Measurements from ENCODE around the gene HSPA5.

The HSPA5 gene

DNA sequence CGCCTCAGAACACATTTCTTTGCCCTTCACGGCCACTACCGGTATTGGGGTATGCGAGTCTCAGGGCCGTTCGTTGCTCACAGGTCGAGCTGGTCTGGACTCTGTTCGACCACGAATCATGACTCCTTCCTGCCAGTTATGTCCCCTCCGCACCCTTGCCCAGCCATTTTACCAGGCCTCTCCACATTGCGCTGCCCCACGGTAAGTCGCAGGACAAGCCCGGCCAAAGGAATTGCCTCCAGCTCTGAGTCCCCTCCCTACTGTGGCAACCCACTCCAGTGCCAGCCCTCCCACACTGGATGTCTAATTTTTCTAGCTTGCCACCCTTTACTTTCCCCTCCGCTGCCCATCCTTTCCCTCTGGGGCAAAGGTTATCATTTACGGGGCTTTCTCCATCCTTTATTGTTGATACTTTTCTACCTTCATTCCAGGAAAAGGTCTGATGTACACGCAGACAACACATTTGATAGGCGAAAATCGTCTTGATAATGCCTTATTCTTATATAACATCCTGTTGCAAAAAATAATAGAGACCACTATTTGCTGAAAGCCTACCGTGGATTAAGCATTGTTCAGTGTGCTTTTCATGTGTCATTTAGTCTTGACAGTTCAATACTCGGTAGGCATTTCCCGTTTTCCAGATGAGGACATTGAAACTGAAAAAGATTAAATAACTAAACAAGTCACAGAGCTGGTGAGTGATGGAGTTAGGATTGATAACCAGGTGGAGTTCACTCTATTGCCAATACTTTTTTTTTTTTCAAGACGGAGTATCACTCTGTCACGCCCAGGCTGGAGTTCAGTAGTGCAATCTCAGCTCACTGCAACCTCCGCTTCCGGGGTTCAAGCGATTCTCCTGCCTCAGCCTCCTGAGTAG lies 958 bp upstream of the HSPA5 start:
- ChIA-PET CTCF (interaction anchor here (0.6 to 2.9 kb wide), 5 partner anchors 13 to 244 kb away, joined by 3 to 14 read pairs (median 4); partner anchors contain the start of gene SCAI), POLR2A (interaction anchor here (0.5 to 3.8 kb wide), 58 partner anchors 7 to 1610 kb away, joined by 3 to 62 read pairs (median 5); partner anchors contain the start of genes ARPC5L, GAPVD1, MAPKAP1 and NR6A1)
- Histone ChIP-seq H3K4me3 (ENCODE audit: low read depth, low read length) (peak overlapping the region; percentile 60), H3K36me3 (ENCODE audit: control insufficient read depth in 2 of 2, insufficient read depth in 1 of 2, low read length in 2 of 2) (peaks cover 13 to 37% of the 10 kb centered on the region in 2 experiments; a peak in 2 of 3 replicates), H3K4me1 (ENCODE audit: control insufficient read depth, insufficient read depth, low read length) (no peaks in the 10 kb centered on the region), H3K9me3 (ENCODE audit: control insufficient read depth, insufficient read depth, low read depth, low read length) (no peaks in the 10 kb centered on the region), H3K27ac (ENCODE audit: extremely low read depth, low read depth, low read length) (peak overlapping the region; percentile 81)
- TF ChIP-seq ZNF830 (tag by site-specific recombination; IDR thresholded peaks at IDR 0.05; ENCODE audit: low read depth) (no peak), ZSCAN23 (tag by site-specific recombination; IDR thresholded peaks at IDR 0.05) (no peak), HOXC10 (CRISPR knock-in tag; IDR thresholded peaks at IDR 0.05) (no peak), ZNF140 (tag by site-specific recombination; IDR thresholded peaks at IDR 0.05) (no peak), GLIS1 (tag by site-specific recombination; IDR thresholded peaks at IDR 0.05) (0 out of 2 replicates have a peak, but pooled peaks have one; percentile 1), ZXDB (tag by site-specific recombination; IDR thresholded peaks at IDR 0.05) (0 out of 2 replicates have a peak, but pooled peaks have one; percentile 29), ZNF138 (tag by site-specific recombination; IDR thresholded peaks at IDR 0.05; ENCODE audit: borderline replicate concordance) (no peak), ZNF623 (tag by site-specific recombination; IDR thresholded peaks at IDR 0.05) (no peak), ZNF660 (tag by site-specific recombination; IDR thresholded peaks at IDR 0.05) (0 out of 2 replicates have a peak, but pooled peaks have one; percentile 12), TRIM28 (IDR thresholded peaks at IDR 0.05; ENCODE audit: borderline replicate concordance, low read length) (0 out of 2 replicates have a peak, but pooled peaks have one; percentile 52), KLF9 (tag by site-specific recombination; IDR thresholded peaks at IDR 0.05; ENCODE audit: low read depth) (0 out of 2 replicates have a peak, but pooled peaks have one; percentile 6), ZNF335 (tag by site-specific recombination; conservative IDR thresholded peaks at IDR 0.05) (peak; percentile 54), IKZF3 (tag by site-specific recombination; IDR thresholded peaks at IDR 0.05) (no peak), ZNF473 (tag by site-specific recombination; IDR thresholded peaks at IDR 0.05) (no peak), YY2 (tag by site-specific recombination; IDR thresholded peaks at IDR 0.05) (peak; percentile 68), ZBTB48 (tag by site-specific recombination; IDR thresholded peaks at IDR 0.05) (peak; percentile 36; the same call in 1 of the 2 replicates), ZNF501 (tag by site-specific recombination; IDR thresholded peaks at IDR 0.05) (peak; percentile 45; the same call in 1 of the 2 replicates), PRDM1 (tag by site-specific recombination; IDR thresholded peaks at IDR 0.05) (peak; percentile 85), ZNF76 (tag by site-specific recombination; IDR thresholded peaks at IDR 0.05; ENCODE audit: borderline replicate concordance, low read depth) (0 out of 2 replicates have a peak, but pooled peaks have one; percentile 53), ZNF184 (tag by site-specific recombination; IDR thresholded peaks at IDR 0.05) (no peak), ZNF600 (tag by site-specific recombination; IDR thresholded peaks at IDR 0.05) (peak; percentile 66; the same call in 1 of the 2 replicates), ZFHX2 (tag by site-specific recombination; conservative IDR thresholded peaks at IDR 0.05) (0 out of 2 replicates have a peak, but pooled peaks have one; percentile 27), ZBTB17 (tag by site-specific recombination; IDR thresholded peaks at IDR 0.05) (peak; percentile 43), ZNF747 (tag by site-specific recombination; IDR thresholded peaks at IDR 0.05) (no peak)
- TF ChIP-seq, protein P1, sequence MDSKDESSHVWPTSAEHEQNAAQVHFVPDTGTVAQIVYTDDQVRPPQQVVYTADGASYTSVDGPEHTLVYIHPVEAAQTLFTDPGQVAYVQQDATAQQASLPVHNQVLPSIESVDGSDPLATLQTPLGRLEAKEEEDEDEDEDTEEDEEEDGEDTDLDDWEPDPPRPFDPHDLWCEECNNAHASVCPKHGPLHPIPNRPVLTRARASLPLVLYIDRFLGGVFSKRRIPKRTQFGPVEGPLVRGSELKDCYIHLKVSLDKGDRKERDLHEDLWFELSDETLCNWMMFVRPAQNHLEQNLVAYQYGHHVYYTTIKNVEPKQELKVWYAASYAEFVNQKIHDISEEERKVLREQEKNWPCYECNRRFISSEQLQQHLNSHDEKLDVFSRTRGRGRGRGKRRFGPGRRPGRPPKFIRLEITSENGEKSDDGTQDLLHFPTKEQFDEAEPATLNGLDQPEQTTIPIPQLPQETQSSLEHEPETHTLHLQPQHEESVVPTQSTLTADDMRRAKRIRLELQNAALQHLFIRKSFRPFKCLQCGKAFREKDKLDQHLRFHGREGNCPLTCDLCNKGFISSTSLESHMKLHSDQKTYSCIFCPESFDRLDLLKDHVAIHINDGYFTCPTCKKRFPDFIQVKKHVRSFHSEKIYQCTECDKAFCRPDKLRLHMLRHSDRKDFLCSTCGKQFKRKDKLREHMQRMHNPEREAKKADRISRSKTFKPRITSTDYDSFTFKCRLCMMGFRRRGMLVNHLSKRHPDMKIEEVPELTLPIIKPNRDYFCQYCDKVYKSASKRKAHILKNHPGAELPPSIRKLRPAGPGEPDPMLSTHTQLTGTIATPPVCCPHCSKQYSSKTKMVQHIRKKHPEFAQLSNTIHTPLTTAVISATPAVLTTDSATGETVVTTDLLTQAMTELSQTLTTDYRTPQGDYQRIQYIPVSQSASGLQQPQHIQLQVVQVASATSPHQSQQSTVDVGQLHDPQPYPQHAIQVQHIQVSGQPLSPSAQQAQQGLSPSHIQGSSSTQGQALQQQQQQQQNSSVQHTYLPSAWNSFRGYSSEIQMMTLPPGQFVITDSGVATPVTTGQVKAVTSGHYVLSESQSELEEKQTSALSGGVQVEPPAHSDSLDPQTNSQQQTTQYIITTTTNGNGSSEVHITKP (tag by site-specific recombination; IDR thresholded peaks at IDR 0.05) = 0 out of 2 replicates have a peak, but pooled peaks have one; percentile 14
- TF ChIP-seq, protein P2, sequence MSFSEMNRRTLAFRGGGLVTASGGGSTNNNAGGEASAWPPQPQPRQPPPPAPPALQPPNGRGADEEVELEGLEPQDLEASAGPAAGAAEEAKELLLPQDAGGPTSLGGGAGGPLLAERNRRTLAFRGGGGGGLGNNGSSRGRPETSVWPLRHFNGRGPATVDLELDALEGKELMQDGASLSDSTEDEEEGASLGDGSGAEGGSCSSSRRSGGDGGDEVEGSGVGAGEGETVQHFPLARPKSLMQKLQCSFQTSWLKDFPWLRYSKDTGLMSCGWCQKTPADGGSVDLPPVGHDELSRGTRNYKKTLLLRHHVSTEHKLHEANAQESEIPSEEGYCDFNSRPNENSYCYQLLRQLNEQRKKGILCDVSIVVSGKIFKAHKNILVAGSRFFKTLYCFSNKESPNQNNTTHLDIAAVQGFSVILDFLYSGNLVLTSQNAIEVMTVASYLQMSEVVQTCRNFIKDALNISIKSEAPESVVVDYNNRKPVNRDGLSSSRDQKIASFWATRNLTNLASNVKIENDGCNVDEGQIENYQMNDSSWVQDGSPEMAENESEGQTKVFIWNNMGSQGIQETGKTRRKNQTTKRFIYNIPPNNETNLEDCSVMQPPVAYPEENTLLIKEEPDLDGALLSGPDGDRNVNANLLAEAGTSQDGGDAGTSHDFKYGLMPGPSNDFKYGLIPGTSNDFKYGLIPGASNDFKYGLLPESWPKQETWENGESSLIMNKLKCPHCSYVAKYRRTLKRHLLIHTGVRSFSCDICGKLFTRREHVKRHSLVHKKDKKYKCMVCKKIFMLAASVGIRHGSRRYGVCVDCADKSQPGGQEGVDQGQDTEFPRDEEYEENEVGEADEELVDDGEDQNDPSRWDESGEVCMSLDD (tag by site-specific recombination; IDR thresholded peaks at IDR 0.05) = peak; percentile 54; the same call in 1 of the 2 replicates
- TF ChIP-seq, protein P3, sequence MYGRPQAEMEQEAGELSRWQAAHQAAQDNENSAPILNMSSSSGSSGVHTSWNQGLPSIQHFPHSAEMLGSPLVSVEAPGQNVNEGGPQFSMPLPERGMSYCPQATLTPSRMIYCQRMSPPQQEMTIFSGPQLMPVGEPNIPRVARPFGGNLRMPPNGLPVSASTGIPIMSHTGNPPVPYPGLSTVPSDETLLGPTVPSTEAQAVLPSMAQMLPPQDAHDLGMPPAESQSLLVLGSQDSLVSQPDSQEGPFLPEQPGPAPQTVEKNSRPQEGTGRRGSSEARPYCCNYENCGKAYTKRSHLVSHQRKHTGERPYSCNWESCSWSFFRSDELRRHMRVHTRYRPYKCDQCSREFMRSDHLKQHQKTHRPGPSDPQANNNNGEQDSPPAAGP (tag by site-specific recombination; IDR thresholded peaks at IDR 0.05) = no peak
- TF ChIP-seq, protein P4, sequence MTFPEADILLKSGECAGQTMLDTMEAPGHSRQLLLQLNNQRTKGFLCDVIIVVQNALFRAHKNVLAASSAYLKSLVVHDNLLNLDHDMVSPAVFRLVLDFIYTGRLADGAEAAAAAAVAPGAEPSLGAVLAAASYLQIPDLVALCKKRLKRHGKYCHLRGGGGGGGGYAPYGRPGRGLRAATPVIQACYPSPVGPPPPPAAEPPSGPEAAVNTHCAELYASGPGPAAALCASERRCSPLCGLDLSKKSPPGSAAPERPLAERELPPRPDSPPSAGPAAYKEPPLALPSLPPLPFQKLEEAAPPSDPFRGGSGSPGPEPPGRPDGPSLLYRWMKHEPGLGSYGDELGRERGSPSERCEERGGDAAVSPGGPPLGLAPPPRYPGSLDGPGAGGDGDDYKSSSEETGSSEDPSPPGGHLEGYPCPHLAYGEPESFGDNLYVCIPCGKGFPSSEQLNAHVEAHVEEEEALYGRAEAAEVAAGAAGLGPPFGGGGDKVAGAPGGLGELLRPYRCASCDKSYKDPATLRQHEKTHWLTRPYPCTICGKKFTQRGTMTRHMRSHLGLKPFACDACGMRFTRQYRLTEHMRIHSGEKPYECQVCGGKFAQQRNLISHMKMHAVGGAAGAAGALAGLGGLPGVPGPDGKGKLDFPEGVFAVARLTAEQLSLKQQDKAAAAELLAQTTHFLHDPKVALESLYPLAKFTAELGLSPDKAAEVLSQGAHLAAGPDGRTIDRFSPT (tag by site-specific recombination; IDR thresholded peaks at IDR 0.05) = peak; percentile 42; the same call in 1 of the 2 replicates

Data from HEK293 (cell line).